GM12878 (cell line): ENCODE measurements around the gene TOLLIP. TPM values are rescaled to one million over a fixed set of nuclear protein-coding genes. Genes with fewer than 3 reads are reported as not detected.

Experiments used
- ATAC-seq: fragments of 200-7000 bp; cut with Tn5 transposase; 3 replicates; pipeline ENCODE4 v1.9.1; 2020; ENCODE audit warnings: mild to moderate bottlenecking, moderate library complexity
- BruUV-seq: library from RNA; stranded (reverse); fragments of 400-500 nt; replicated peaks from 2 replicates; lab custom pipeline; 2021; lab: Mats Ljungman, UMichigan
- CTCF ChIA-PET: fragments of 300-600 bp; sonication (Branson Sonifier 250); formaldehyde crosslinking; extraction: SDS; loops from one replicate; lab custom pipeline; 2021; ENCODE audit warnings: inconsistent platforms; lab: Yijun Ruan, JAX
- POLR2A ChIA-PET: fragments of 350-600 bp; formaldehyde crosslinking; extraction: SDS; loops from one replicate; lab custom pipeline; 2021; ENCODE audit warnings: inconsistent platforms; lab: Charles Lee
- RAD21 ChIA-PET: fragments of 300-600 bp; sonication (Branson Sonifier 250); formaldehyde crosslinking; loops from one replicate; lab custom pipeline; 2023; ENCODE audit warnings: antibody characterized with exemption; ENCODE audit not compliant: unreplicated experiment; lab: Charles Lee
- SMC1A ChIA-PET: fragments of 300-600 bp; sonication (Branson Sonifier 250); formaldehyde crosslinking; loops from one replicate; lab custom pipeline; 2023; ENCODE audit not compliant: unreplicated experiment, uncharacterized antibody; lab: Charles Lee
- DNase-seq: peaks from one replicate; pipeline ENCODE4 v3.0.0-alpha.2; 2011; ENCODE audit warnings: low read depth, low spot score
- FAIRE-seq: peaks from 3 replicates; lab custom pipeline; 2011; peaks lifted over from hg19 to GRCh38; lab: Jason Lieb, UNC
- H2AFZ ChIP-seq: 2 replicates; pipeline ENCODE4 v1.6.0; 2011; ENCODE audit warnings: low read depth, low read length, control low read depth; ENCODE audit not compliant: control insufficient read depth
- H3K27ac ChIP-seq: 2 replicates; pipeline ENCODE4 v1.5.1; 2011; ENCODE audit warnings: control low read depth; ENCODE audit not compliant: control insufficient read depth, insufficient read depth
- H3K27me3 ChIP-seq, 2 experiments: replicated peaks in 1 of 2; 2 replicates each; pipeline versions ENCODE4 v1.6.0 to v1.6.1; 2011; ENCODE audit warnings: low read length in 1 of 2; ENCODE audit not compliant: control insufficient read depth in 2 of 2, insufficient read depth in 2 of 2
- H3K36me3 ChIP-seq, 2 experiments: 2 replicates each; pipeline ENCODE4 v1.5.1; 2011; ENCODE audit warnings: low read length in 1 of 2; ENCODE audit not compliant: control insufficient read depth in 2 of 2, insufficient read depth in 2 of 2
- H3K4me1 ChIP-seq: 2 replicates; pipeline ENCODE4 v1.6.1; 2011; ENCODE audit warnings: mild to moderate bottlenecking, low read length, moderate library complexity, mixed read lengths; ENCODE audit not compliant: control insufficient read depth, insufficient read depth
- H3K4me2 ChIP-seq: 2 replicates; pipeline ENCODE4 v1.6.0; 2011; ENCODE audit warnings: control low read depth; ENCODE audit not compliant: control insufficient read depth, insufficient read depth
- H3K4me3 ChIP-seq: fragments of 200-600 bp; sonication (generic); 2 replicates; pipeline ENCODE4 v1.5.1; 2016
- H3K79me2 ChIP-seq: 2 replicates; pipeline ENCODE4 v1.6.0; 2011; ENCODE audit warnings: low read length; ENCODE audit not compliant: control insufficient read depth, insufficient read depth
- H3K9ac ChIP-seq: 2 replicates; pipeline ENCODE4 v1.8.0; 2011; ENCODE audit warnings: low read length, control low read depth, mixed read lengths; ENCODE audit not compliant: control insufficient read depth, insufficient read depth
- H3K9me3 ChIP-seq: replicated peaks from 3 replicates; pipeline ENCODE4 v1.5.1; 2011; ENCODE audit warnings: mild to moderate bottlenecking, low read length; ENCODE audit not compliant: control insufficient read depth, insufficient read depth
- H4K20me1 ChIP-seq: 2 replicates; pipeline ENCODE4 v1.6.0; 2011; ENCODE audit not compliant: control insufficient read depth, insufficient read depth
- CEBPB ChIP-seq, 2 experiments: fragments of 150-350 bp in 1 of 2; IDR thresholded peaks; 2 replicates each; pipeline ENCODE4 v1.6.1; 2012 to 2014; ENCODE audit warnings: low read depth in 2 of 2, low read length in 2 of 2, borderline replicate concordance in 1 of 2, inconsistent platforms in 1 of 2
- CHD4 ChIP-seq: fragments of 200-600 bp; sonication (generic); IDR thresholded peaks from 2 replicates; pipeline ENCODE4 v1.6.1; 2016; ENCODE audit warnings: mild to moderate bottlenecking
- CTCF ChIP-seq, 3 experiments: IDR thresholded peaks in 2 of 3; conservative IDR thresholded peaks in 1 of 3; 2 replicates each; pipeline ENCODE4 v1.5.1; 2011; ENCODE audit warnings: low read depth in 3 of 3, low read length in 3 of 3, mild to moderate bottlenecking in 3 of 3, control low read depth in 2 of 3, moderate library complexity in 2 of 3, inconsistent platforms in 1 of 3, mixed read lengths in 1 of 3; ENCODE audit not compliant: control insufficient read depth in 2 of 3, insufficient read depth in 1 of 3; ENCODE audit errors: extremely low read depth in 1 of 3
- EP300 ChIP-seq, 2 experiments: fragments of 150-350 bp in 1 of 2; IDR thresholded peaks; 2 replicates each; pipeline ENCODE4 v1.6.1; 2011 to 2012; ENCODE audit warnings: low read depth in 2 of 2, low read length in 2 of 2, borderline replicate concordance in 1 of 2, improper control_type of control experiment in 1 of 2, inconsistent platforms in 1 of 2; ENCODE audit not compliant: control insufficient read depth in 1 of 2
- KLF5 ChIP-seq: fragments of 450-650 bp; IDR thresholded peaks from 2 replicates; pipeline ENCODE4 v1.6.1; 2014; ENCODE audit warnings: mild to moderate bottlenecking; ENCODE audit not compliant: partially characterized antibody
- POU2F2 ChIP-seq: IDR thresholded peaks from 3 replicates; pipeline ENCODE4 v1.6.1; 2011; ENCODE audit warnings: low read depth, mild to moderate bottlenecking, low read length, borderline replicate concordance
- RCOR1 ChIP-seq: conservative IDR thresholded peaks from 2 replicates; pipeline ENCODE4 v1.6.1; 2012; ENCODE audit warnings: low read depth, low read length, improper control_type of control experiment
- REST ChIP-seq: IDR thresholded peaks from 2 replicates; pipeline ENCODE4 v1.6.1; 2012; ENCODE audit warnings: mild to moderate bottlenecking, low read depth, low read length
- RUNX3 ChIP-seq: IDR thresholded peaks from 2 replicates; pipeline ENCODE4 v1.6.1; 2012; ENCODE audit warnings: low read length, inconsistent platforms
- WGBS: methylation state at CpG from one replicate; pipeline ENCODE4 v1.1.6; 2016; ENCODE audit warnings: low lambda C conversion rate; ENCODE audit not compliant: insufficient replicate concordance, insufficient coverage; ENCODE audit errors: missing lambda C conversion rate; 5-methylcytosine and 5-hydroxymethylcytosine counted together
- in situ Hi-C: fragments of 300-500 bp; cut with MboI; formaldehyde crosslinking; loops from 9 replicates; pipeline ENCODE4 v1.14.3; 2018; ENCODE audit warnings: mixed read lengths
- intact Hi-C: fragments of 100-400 bp; cut with micrococcal nuclease; formaldehyde crosslinking; loops from one replicate; pipeline ENCODE4 v1.14.2; 2022; ENCODE audit not compliant: unreplicated experiment
- polyA plus RNA-seq, 11 experiments: library from polyadenylated mRNA; depleted of rRNA in 4 of 11; unstranded in 6 of 11; stranded (reverse) in 5 of 11; fragments of >200 nt; fragmentation: Nextera tagmentation in 4 of 11; fragmentation: Illumina TruSeq in 1 of 11; extraction: Ambion mirVana in 4 of 11; extraction: Trizol in 1 of 11; gene quantifications; 1 replicate in 1 of 11; 2 replicates in 10 of 11; pipeline versions ENCODE4 v1.2.1 to v1.2.3, GENCODE V29; 2011 to 2016; ENCODE audit warnings: inconsistent platforms in 2 of 11, missing spikeins in 2 of 11, low read depth in 1 of 11
- total RNA-seq, 4 experiments: library from RNA; depleted of rRNA in 3 of 4; stranded (reverse); fragments of >200 nt in 3 of 4; fragmentation: Illumina TruSeq in 1 of 4; extraction: Trizol in 1 of 4; gene quantifications; 2 replicates each; pipeline versions ENCODE4 v1.2.1 to v1.2.3, GENCODE V29; 2013 to 2021
- TF ChIP-seq, protein P1 (sequence below): fragments of 450-650 bp; IDR thresholded peaks from 2 replicates; pipeline ENCODE4 v1.6.1; 2018; ENCODE audit warnings: borderline replicate concordance, mild to moderate bottlenecking; ENCODE audit not compliant: partially characterized antibody
- TF ChIP-seq, protein P2 (sequence below): fragments of 450-650 bp; IDR thresholded peaks from 2 replicates; pipeline ENCODE4 v1.6.1; 2017; ENCODE audit warnings: mild to moderate bottlenecking, moderate library complexity

Gene TOLLIP
- total and polyA plus RNA-seq, 10 of the 15 experiments (the other 5 are each of a cell fraction or from before 2014, with no cell fraction given): 0.47 to 39.5 (median 21.6) TPM

DNA sequence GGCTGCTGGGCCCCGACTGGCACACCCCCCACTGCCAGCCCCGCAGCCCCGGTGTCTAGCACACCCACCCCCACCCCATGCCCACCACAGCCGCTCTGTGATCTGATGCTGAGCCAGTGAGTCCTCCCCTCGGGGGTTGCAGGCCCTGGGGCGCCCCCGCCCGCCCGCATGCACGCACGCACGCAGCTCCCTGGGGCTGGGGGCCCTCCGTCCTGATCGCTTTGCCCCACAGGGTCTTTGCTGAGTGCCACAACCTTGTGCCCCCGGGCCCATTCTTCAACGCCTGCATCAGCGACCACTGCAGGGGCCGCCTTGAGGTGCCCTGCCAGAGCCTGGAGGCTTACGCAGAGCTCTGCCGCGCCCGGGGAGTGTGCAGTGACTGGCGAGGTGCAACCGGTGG is 54.3 kb downstream of the TOLLIP start:
- DNase-seq (no peak), ATAC-seq (no peak), FAIRE-seq (no peak)
- Histone ChIP-seq H3K4me3 (no peak overlapping the region), H4K20me1 (no peaks in the 10 kb centered on the region), H3K79me2 (no peaks in the 10 kb centered on the region), H2AFZ (no peak overlapping the region), H3K27me3 (no peaks in the 10 kb centered on the region), H3K9ac (no peak overlapping the region), H3K36me3 (no peaks in the 10 kb centered on the region), H3K4me2 (no peak overlapping the region), H3K27ac (no peak overlapping the region), H3K4me1 (no peaks in the 10 kb centered on the region), H3K9me3 (peaks cover 1% of the 10 kb centered on the region; the same call in 2 of the 3 replicates)
- ChIA-PET RAD21 (no interaction called here), POLR2A (no interaction called here), SMC1A (no interaction called here), CTCF (no interaction called here)
- intact Hi-C loops (no loop called here), in situ Hi-C loops (no loop called here)
- 74% methylated on average over 24 of the region's 24 CpGs for WGBS
- no TSS peak for BruUV-seq
- TF ChIP-seq KLF5 (no peak), REST (no peak), CHD4 (no peak), CTCF (IDR thresholded peaks at IDR 0.05 in 2 of 3, conservative IDR thresholded peaks at IDR 0.05 in 1 of 3; ENCODE audit: control insufficient read depth in 2 of 3, extremely low read depth in 1 of 3, insufficient read depth in 1 of 3, low read depth in 3 of 3, low read length in 3 of 3) (no peak), RCOR1 (no peak), CEBPB (IDR thresholded peaks at IDR 0.05; ENCODE audit: borderline replicate concordance in 1 of 2, low read depth in 2 of 2, low read length in 2 of 2) (no peak), RUNX3 (no peak), POU2F2 (no peak), EP300 (IDR thresholded peaks at IDR 0.05; ENCODE audit: borderline replicate concordance in 1 of 2, control insufficient read depth in 1 of 2, low read depth in 2 of 2, low read length in 2 of 2) (no peak)
- TF ChIP-seq, protein P1, sequence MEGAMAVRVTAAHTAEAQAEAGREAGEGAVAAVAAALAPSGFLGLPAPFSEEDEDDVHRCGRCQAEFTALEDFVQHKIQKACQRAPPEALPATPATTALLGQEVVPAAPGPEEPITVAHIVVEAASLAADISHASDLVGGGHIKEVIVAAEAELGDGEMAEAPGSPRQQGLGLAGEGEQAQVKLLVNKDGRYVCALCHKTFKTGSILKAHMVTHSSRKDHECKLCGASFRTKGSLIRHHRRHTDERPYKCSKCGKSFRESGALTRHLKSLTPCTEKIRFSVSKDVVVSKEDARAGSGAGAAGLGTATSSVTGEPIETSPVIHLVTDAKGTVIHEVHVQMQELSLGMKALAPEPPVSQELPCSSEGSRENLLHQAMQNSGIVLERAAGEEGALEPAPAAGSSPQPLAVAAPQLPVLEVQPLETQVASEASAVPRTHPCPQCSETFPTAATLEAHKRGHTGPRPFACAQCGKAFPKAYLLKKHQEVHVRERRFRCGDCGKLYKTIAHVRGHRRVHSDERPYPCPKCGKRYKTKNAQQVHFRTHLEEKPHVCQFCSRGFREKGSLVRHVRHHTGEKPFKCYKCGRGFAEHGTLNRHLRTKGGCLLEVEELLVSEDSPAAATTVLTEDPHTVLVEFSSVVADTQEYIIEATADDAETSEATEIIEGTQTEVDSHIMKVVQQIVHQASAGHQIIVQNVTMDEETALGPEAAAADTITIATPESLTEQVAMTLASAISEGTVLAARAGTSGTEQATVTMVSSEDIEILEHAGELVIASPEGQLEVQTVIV: no peak
- TF ChIP-seq, protein P2, sequence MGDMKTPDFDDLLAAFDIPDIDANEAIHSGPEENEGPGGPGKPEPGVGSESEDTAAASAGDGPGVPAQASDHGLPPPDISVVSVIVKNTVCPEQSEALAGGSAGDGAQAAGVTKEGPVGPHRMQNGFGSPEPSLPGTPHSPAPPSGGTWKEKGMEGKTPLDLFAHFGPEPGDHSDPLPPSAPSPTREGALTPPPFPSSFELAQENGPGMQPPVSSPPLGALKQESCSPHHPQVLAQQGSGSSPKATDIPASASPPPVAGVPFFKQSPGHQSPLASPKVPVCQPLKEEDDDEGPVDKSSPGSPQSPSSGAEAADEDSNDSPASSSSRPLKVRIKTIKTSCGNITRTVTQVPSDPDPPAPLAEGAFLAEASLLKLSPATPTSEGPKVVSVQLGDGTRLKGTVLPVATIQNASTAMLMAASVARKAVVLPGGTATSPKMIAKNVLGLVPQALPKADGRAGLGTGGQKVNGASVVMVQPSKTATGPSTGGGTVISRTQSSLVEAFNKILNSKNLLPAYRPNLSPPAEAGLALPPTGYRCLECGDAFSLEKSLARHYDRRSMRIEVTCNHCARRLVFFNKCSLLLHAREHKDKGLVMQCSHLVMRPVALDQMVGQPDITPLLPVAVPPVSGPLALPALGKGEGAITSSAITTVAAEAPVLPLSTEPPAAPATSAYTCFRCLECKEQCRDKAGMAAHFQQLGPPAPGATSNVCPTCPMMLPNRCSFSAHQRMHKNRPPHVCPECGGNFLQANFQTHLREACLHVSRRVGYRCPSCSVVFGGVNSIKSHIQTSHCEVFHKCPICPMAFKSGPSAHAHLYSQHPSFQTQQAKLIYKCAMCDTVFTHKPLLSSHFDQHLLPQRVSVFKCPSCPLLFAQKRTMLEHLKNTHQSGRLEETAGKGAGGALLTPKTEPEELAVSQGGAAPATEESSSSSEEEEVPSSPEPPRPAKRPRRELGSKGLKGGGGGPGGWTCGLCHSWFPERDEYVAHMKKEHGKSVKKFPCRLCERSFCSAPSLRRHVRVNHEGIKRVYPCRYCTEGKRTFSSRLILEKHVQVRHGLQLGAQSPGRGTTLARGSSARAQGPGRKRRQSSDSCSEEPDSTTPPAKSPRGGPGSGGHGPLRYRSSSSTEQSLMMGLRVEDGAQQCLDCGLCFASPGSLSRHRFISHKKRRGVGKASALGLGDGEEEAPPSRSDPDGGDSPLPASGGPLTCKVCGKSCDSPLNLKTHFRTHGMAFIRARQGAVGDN: no peak
